Lower leg skin (tissue), 4 donors: ENCODE measurements around the gene GDF2. TPM values are rescaled to one million over a fixed set of nuclear protein-coding genes. Genes with fewer than 3 reads are reported as not detected.
A peak's percentile ranks its signal among the peaks of the same experiment; 100 is the strongest.

ENCODE experiments used
- DNase-seq, 2 donors: peaks; one replicate each; pipeline ENCODE4 v3.0.0-alpha.2; 2019; ENCODE audit warnings: low spot score in 2 of 2
- H3K4me3 ChIP-seq: fragments of 200-600 bp; sonication (generic); 2 replicates; pipeline ENCODE4 v1.5.1; 2017; ENCODE audit warnings: mild to moderate bottlenecking, low read depth; ENCODE audit not compliant: poor library complexity, severe bottlenecking
- CTCF ChIP-seq, 3 donors: fragments of 450-650 bp; IDR thresholded peaks; one replicate each; pipeline ENCODE4 v1.5.1; 2016; ENCODE audit warnings: antibody characterized with exemption in 3 of 3, mild to moderate bottlenecking in 3 of 3, moderate library complexity in 2 of 3
- POLR2A ChIP-seq, 2 donors: fragments of 450-650 bp; IDR thresholded peaks; one replicate each; pipeline ENCODE4 v1.6.1; 2016 to 2017; ENCODE audit warnings: antibody characterized with exemption in 2 of 2, mild to moderate bottlenecking in 1 of 2, moderate library complexity in 1 of 2
- WGBS, 2 donors: methylation state at CpG; one replicate each; pipeline ENCODE4 v1.1.5; 2018; 5-methylcytosine and 5-hydroxymethylcytosine counted together
- intact Hi-C: fragments of 100-400 bp; cut with DNase I; formaldehyde crosslinking; loops from one replicate; pipeline ENCODE4 v1.15.0; 2023; ENCODE audit warnings: low total_unique reads
- total RNA-seq, 4 donors: library from RNA; depleted of rRNA; stranded (reverse); fragments of >200 nt; gene quantifications; one replicate each; pipeline ENCODE4 v1.1.0, GENCODE V29; 2016

The GDF2 gene
- total RNA-seq, 4 donors from 2014 or later: not detected

GRCh38 chr10:47285381-47286115, 36.7 kb upstream of the GDF2 start:
- intact Hi-C loops: no loop called here
- no peak overlapping the region for H3K4me3 ChIP-seq
- no peak for TF ChIP-seq POLR2A (IDR thresholded peaks at IDR 0.05)
- no peak for TF ChIP-seq CTCF (IDR thresholded peaks at IDR 0.05)
- DNase-seq: peak in 1 of 2 donors; percentile 68
- 73 to 83% methylated on average over 8 of the region's 8 CpGs for WGBS, 2 donors

GRCh38 chr10:47286116-47286505, 36.1 kb upstream of the GDF2 start:
- DNase-seq: peak in 1 of 2 donors; percentile 73
- H3K4me3 ChIP-seq: no peak overlapping the region
- TF ChIP-seq POLR2A (IDR thresholded peaks at IDR 0.05): no peak
- no peak for TF ChIP-seq CTCF (IDR thresholded peaks at IDR 0.05)
- intact Hi-C loops: no loop called here
- WGBS, 2 donors: 85 to 88% methylated on average over 4 of the region's 4 CpGs

DNA sequence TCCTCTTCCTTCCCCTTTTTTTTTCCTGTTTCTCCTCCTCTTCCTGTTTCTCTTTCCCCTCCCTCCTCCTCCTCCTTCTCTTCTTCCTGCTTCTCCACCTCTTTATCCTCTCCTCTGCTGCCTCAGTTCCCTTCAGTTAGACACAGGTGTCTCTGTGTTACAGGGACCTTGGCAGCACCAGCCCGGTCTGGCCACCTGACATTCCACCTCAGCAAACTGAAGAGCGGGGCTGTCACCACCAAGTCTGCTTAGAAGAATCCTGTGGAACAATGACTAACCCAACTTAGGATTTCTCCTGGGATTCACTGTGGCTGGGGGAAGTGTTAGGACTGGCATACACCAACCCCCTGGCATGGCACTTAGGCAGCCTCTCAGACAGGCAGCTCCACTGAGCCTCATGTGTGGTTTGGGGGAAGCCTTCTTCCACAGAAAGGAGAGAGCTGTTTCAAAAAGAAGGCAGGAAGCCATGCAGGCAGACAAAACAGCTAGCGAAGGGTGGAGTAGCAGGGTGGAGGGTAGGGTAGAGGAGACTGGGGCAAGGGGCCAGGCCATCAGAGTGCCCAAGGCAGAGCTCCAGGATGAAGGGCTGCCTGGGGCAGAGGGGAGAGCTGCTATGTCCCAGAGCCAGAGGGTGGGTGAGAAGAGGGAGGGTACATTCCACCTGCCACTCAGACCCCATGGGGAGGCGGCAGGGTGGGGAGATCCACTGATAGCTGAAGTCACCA, 35.5 kb upstream of the GDF2 start:
- peak in 1 of 2 donors; percentile 71 for DNase-seq
- TF ChIP-seq CTCF (IDR thresholded peaks at IDR 0.05) (no peak), POLR2A (IDR thresholded peaks at IDR 0.05) (no peak)
- 66 to 67% methylated on average over 4 of the region's 4 CpGs for WGBS, 2 donors
- intact Hi-C loops: no loop called here
- no peak overlapping the region for H3K4me3 ChIP-seq

GRCh38 chr10:47287365-47287802, 34.9 kb upstream of the GDF2 start:
- 29 to 61% methylated on average over 12 of the region's 12 CpGs for WGBS, 2 donors
- TF ChIP-seq POLR2A (IDR thresholded peaks at IDR 0.05) (no peak), CTCF (IDR thresholded peaks at IDR 0.05) (no peak)
- DNase-seq: no peak
- intact Hi-C loops: no loop called here
- no peak overlapping the region for H3K4me3 ChIP-seq

GRCh38 chr10:47287805-47288204, 34.4 kb upstream of the GDF2 start:
- 84 to 95% methylated on average over 6 of the region's 6 CpGs for WGBS, 2 donors
- peak in 1 of 2 donors; percentile 48 for DNase-seq
- intact Hi-C loops: no loop called here
- TF ChIP-seq POLR2A (IDR thresholded peaks at IDR 0.05): no peak
- TF ChIP-seq CTCF (IDR thresholded peaks at IDR 0.05): no peak
- H3K4me3 ChIP-seq: no peak overlapping the region
